GM12875 (cell line): ENCODE results near the gene GLO1.

ENCODE experiments used
- H3K4me3 ChIP-seq: one replicate; pipeline ENCODE4 v1.5.1; 2011; ENCODE audit warnings: low read depth, low read length, control low read depth
- TF ChIP-seq, protein P1 (sequence below): IDR thresholded peaks from 2 replicates; pipeline ENCODE4 v1.5.1; 2011; ENCODE audit warnings: low read depth, mild to moderate bottlenecking, control low read depth, inconsistent platforms, low read length, moderate library complexity, borderline replicate concordance; ENCODE audit not compliant: insufficient read depth

GLO1 gene

DNA sequence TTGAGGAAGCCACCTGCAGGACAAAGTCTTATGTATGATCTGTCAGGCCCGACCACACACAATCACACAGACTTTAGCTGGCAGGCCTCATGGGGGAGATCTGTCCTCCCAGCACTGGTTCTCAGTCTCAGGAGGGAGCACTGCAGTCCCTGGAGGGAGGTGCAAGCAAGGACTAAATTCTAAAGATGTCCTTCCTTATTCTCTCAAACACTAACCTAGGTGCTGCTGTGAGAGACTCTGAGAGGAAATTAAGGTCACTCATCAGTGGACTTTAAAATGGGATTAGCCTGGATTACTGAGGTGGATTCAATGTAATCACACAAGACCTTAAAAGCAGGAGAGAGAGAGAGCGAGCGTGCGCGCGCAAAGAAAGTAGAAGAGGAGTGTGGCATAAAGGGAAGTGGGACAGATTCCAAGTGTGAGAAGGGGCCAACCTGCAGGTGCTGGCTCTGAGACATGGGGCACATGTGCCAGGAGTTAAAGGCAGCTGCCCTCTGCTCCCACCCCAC, 14.3 kb downstream of the GLO1 start:
- H3K4me3 ChIP-seq, result no peak overlapping the region
- TF ChIP-seq, protein P1, sequence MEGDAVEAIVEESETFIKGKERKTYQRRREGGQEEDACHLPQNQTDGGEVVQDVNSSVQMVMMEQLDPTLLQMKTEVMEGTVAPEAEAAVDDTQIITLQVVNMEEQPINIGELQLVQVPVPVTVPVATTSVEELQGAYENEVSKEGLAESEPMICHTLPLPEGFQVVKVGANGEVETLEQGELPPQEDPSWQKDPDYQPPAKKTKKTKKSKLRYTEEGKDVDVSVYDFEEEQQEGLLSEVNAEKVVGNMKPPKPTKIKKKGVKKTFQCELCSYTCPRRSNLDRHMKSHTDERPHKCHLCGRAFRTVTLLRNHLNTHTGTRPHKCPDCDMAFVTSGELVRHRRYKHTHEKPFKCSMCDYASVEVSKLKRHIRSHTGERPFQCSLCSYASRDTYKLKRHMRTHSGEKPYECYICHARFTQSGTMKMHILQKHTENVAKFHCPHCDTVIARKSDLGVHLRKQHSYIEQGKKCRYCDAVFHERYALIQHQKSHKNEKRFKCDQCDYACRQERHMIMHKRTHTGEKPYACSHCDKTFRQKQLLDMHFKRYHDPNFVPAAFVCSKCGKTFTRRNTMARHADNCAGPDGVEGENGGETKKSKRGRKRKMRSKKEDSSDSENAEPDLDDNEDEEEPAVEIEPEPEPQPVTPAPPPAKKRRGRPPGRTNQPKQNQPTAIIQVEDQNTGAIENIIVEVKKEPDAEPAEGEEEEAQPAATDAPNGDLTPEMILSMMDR, result no peak

DNA sequence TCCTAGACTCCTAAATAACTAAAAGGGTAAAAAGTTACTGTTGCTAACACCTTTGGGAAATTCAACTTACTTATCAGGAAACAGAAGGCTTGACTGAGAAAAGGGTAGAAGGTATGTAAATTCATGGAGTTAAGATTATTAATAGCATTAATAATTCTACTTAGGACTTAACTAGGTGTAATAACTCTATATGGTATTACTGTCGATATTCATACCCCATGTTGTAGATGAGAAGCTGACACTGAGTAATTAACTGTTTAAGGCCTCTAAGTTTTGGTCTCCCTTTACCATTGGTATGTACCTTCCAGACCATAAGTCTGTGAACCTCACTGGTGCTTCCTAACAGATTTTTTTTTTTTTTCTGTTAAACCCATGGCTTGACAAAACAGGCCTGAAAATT, 15.4 kb downstream of the GLO1 start:
- H3K4me3 ChIP-seq, result no peak overlapping the region
- TF ChIP-seq, protein P1, result no peak

DNA sequence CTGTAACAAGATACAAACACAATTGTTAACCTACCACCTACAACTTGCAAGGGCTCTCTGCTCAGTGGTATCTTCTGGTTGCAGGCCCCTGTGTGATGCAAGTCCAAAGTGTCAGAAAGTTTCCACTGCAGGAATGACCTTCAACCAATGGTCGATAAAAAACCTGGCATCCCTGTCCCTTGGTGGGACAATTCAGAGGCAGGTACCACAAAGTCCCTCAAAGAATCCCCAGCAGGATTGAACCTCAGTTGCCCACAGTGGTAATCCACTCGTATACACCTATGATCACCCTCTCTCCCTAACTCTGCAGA, 15.9 kb downstream of the GLO1 start:
- no peak overlapping the region for H3K4me3 ChIP-seq
- TF ChIP-seq, protein P1, result no peak

DNA sequence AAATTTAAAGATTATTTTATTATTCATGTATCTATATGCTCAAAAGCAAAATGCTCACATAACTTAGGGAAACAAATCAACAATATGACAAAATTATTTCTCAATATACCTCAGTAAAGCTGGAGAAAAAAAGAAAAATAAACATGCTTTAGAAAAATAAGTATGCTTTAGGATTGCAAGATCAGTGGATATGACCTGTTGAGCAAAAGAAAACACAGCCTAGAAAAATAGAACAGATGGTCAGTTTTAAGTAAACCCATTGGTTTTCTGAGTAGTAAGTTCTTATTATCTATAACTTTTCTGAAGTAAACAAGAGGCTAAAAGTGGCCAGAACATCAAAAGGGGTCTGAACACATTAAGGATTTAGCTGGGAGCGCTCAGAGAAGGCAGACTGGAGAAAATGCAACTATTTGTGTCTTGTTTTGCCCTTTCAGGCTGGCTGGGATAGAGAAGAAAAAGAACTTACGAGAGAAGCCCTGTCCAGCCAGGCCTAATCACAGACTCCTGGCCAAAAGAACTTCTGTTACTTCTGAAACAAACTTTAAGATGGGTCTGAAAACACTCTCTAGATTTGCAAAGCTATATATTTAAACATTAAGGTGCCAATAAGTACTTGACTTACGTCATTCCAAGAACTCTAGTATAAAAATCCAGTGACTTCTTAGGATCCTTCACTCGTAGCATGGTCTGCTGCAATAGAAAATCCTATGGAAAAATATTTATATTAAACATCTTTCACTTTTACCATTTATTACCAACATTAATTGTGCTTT, 16.5 kb downstream of the GLO1 start:
- TF ChIP-seq, protein P1, result no peak
- no peak overlapping the region for H3K4me3 ChIP-seq

DNA sequence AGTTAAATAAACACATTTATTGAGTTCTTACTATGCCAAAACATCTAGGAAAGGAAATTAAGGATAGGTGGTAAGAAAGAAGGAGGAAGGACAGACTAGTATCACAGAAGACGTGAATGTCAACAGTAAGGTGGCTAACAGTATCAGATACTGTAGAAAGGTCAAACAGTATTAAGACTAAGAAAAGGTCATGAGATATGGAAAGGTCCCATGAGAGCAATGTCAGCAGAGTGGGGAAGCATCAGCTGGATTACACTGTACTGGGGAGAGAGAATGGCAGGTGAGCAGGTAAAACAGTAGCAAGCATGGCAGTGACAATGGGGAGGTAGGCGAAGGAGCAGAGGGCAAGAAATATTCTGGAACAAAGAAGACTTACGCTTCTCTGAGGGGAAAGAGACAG, 18.0 kb downstream of the GLO1 start:
- TF ChIP-seq, protein P1, result no peak

DNA sequence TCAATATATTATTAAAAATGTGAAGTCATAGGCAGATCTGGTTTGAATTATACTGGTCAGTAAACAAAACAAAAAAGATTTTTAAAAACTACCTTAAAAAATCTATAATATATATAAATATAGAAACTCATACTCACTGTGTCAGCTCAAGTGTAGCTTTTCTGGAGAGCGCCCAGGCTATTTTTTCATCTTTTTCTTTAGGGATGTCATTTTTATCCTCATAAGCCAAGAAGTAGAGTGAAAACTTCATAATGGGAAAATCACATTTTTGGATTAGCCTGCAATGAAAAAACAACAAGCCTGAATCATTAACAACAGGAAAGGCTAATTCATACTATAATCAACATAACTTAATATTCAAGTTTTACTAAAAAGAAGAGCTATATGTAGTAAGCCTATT, 18.7 kb downstream of the GLO1 start:
- TF ChIP-seq, protein P1, result no peak
- no peak overlapping the region for H3K4me3 ChIP-seq

More for the DNA sequence above, 18.0 kb downstream of the GLO1 start:
- no peak overlapping the region for H3K4me3 ChIP-seq

DNA sequence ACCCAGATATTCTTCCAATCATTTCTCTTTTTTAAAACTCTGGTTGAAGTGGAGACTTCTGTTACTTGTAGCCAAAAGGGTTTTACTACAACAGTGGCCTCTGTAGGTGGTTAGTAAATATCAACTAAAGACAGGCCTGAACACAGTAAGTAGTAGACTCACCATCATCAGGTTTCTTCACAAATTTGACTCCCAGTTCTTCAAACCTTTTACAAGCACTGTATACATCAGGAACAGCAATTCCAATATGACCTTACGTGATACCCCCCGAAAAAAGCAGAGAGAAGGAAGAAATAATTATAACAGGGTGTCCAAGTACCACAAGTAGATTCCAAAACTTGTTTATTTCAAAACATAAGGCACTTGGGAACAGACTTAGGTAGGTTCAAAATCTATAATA, 21.1 kb downstream of the GLO1 start:
- H3K4me3 ChIP-seq, result no peak overlapping the region
- TF ChIP-seq, protein P1, result no peak
